C1 segment of cervical spinal cord (tissue), 14 donors: Measurements from ENCODE around the gene KIAA1217.

ENCODE experiments used
- DNase-seq, 14 donors: peaks; one replicate each; lab custom pipeline; 2025; lab: John Stamatoyannopoulos, UW

KIAA1217 gene

DNA sequence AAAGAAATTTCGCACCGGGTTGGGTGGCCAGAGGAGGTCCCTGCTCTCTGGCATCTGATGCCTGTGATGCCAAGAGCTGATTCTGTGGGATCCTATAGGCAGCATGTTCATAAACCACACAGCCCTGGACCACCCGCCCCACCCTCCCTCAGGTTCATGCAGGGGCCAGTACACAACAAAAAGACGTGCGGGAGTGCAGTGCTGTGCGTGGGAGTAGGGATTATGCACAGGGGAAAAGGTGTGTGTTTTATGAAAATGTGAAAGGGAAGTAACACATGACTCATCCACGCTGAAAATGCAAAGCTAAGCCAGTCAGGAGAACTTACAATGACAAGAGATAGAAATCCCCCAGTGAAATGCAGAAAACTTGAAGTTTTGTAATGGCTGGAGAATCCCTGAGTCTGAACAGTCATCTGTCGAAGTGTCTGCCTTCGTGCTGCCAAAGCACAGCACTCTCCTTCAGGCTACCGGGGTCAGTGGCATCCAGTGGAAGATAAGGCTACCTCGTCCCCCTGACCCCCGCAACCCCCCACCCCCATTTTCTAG lies 1.1 kb downstream of the KIAA1217 start:
- no peak for DNase-seq

DNA sequence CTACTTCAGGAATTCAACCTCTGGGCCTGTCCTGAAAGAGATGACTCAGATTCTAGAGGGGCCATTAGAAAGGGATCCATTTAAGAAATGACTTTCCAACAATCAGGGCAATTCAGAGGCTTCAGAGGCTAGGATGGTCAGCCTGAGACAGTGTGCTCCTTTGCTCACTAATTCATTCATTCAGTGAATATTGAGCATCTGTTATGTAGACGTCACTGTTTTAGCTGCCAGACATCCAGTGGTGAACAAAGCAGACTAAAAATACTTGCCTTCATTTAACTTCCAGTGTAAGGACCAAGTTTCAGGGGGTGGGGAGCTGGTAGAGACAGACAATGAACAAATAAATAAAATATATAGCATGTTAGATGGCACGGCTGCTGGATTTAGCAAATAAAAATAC lies 1.6 kb downstream of the KIAA1217 start:
- no peak for DNase-seq

DNA sequence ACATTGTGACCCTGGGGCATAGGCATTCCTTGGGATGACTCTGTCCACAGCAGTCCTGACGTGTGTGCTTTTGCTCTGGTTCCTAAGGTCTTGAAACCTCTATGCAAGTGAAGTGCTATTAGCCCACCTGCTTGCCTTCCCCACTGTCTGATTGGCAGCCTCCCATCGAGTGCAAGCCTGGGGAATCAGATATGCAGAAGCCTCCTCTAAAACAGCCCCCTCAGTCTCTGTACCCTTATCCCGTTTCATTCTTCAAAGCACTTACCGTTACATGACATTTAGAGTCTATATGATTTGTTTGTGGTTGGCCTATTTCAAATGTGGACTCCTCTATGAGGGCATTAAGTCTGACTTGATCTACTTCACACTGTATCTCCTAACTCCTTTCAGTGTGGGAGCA lies 4.3 kb downstream of the KIAA1217 start:
- DNase-seq = no peak

DNA sequence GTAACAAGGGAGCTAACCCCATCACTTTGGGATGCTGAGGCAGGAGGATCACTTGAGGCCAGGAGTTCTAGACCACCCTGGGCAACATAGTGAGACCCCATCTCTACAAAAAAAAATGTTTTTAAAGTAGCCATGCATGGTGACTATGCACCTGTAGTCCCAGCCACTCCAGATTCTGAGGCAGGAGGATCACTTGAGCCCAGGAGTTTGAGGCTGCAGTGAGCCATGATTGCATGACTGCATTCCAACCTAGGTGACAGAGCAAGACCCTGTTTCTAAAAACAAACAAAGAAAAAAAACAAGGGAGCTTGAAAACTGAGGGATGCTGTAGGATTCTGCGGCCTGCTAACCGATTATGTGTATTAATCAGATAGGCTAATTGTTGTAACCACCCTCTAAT lies 4.9 kb downstream of the KIAA1217 start:
- DNase-seq = no peak

DNA sequence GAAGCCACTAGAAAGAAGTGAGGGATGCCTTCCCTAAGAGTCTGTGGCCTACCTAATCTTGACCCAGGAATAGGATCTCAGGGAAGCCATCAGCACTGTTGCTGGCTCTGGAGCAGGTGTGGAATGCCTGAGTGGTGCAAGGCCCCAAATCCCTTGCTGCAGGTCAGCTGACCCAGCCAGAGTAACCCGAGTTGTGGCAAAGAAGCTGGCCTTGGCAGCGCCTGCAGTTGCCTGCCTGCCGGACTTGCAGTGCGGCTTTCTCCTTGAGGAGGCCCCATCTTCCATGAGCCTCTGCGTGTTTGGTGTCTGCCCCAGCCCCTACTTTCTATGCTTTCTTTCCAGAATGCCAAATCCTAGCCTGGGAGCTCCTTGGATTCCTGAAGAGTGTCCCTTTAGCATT lies 5.8 kb downstream of the KIAA1217 start:
- no peak for DNase-seq

DNA sequence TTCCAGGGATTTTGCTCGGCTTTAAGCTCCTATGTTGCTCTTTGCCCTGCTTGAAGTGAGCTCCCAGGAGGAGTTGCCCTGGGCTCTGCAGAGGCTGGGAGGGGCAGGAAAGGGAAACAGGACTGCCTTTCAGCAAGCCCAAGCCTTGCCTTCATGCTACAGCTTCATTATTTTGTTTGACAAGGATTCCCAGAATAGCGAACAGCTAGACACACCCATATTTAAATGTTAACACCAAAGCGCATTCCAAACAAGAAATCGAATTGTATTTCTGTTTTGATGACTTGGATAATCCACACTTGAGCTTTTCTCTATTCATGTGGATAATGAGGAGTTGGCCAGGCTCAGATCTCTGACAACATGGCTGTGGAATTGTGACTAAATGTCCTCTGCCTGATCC lies 6.3 kb downstream of the KIAA1217 start:
- DNase-seq = no peak

DNA sequence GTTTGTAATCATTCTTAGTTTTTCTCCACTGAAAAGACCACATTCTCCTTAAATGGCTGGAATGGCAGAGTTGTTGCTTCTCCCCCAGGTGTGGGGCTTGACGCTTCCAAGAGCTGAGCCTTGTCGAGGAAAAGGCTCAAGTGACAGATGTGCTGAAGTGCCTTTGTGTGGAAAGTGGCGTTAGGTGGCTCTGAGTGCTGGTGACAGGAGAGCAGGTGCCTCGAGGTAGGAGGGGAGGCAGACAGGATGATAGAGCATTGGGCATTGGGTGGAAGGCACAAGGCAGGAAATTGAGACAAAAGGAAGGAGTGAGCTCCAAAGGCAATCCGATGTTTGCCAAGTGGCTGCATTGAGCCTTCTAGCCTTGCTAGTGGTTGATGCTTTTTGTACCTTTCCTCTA lies 6.7 kb downstream of the KIAA1217 start:
- DNase-seq = no peak

DNA sequence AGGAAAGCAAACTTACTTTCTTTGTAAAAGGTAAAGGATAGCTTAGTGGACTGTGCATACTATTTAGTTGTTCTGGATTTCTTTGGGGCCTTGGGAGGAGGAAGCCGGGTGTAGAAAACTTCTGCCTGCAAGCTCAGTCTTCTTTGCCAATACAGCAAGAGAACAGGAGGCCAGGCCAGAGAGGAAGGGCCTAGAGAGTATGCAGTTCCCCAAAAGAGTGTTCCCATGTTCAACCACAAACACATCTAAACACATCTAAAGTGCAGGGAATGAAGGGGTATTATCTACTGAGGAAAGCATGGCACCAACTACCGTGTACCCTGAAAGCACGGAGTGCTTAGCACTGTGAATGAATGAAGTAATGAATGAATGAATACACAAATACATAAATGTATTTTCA lies 11.0 kb downstream of the KIAA1217 start:
- no peak for DNase-seq

DNA sequence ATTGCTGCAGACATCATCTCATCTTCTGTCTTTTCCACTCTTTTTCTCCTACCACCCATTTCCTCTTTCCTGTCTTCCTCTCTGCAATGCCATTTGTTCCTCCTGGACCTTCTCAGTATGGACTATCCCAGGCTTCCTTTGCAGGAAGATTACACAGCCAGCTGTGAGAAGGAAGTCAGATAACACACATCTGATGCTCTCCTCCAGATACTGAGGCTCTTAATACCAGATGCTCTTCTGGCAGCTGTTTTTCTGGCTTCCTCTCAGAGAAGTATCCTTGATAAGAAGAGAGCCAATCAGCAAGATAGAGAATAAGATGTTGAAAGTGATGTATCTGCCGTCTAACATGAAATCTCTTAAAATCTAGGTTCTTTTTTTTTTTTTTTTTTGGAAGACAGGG lies 14.4 kb downstream of the KIAA1217 start:
- no peak for DNase-seq

DNA sequence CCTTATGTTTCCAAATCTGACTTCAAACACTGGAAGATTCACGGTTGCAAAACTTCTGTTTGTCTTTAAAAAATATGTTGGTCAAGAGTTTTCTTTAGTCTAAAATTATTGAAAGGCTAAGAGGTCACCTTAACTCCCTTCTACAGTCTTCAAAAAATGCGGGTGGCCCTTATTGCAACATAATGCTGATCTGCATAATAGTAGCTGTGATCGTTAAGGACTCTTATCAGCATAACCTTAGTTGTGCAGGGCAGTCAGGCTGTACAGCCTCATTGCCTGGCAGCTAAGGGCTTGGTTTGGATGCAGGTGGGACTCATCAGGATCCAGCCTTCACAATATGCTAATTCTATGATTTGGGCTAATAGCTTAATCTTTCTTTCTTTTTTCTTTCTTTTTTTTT lies 15.0 kb downstream of the KIAA1217 start:
- no peak for DNase-seq

DNA sequence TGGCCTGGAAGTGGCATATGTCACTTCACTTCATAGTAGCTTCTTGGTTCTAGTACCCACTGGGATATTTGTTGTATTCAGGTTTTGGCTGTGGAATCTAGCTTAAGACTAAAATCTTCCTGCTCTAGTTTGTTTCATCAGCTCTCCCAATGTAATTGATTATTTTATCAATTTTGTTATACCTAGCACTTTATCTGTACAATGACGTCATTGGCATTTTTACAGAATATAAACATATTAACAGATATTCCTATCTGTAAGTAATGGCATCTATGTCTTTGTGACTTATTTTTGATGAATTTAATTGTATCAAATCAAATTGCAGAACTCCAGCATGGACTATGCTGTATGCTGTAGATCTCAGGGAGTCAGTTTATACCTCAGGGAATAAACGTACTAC lies 19.7 kb downstream of the KIAA1217 start:
- no peak for DNase-seq

DNA sequence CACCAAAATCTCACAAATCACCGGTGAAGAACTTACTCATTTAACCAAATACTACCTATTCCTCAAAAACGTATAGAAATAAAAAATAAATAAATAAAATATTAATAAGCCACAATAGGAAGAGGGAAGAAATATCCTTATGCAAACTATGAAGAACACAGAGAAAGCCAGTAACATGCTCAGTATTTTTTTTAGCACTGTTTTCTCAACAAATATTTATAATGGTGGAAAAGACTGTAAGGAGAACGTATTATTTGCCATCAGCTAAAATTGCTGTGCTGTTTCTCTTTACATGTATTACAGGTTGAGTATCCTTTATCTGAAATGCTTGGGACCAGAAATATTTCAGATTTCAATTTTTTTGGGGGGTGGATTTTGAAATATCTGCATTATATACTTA lies 21.0 kb downstream of the KIAA1217 start:
- no peak for DNase-seq

DNA sequence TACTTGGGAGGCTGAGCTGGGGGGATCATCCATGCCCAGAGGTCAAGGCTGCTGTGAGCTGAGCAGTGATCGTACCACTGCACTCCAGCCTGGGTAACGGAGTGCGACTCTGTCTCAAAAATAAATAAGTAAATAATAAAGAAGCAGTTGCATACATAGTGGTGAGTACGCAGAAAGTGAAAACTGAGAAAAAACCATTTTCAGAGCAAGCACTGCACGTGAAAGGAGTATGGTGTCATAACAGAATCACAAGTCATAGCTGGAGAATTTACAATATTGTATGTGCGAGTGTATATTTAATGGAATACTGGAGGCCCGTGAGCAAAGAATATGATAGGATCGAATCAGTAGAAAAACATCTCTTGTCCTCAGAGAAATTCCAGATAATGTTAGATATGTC lies 22.3 kb downstream of the KIAA1217 start:
- DNase-seq = no peak

DNA sequence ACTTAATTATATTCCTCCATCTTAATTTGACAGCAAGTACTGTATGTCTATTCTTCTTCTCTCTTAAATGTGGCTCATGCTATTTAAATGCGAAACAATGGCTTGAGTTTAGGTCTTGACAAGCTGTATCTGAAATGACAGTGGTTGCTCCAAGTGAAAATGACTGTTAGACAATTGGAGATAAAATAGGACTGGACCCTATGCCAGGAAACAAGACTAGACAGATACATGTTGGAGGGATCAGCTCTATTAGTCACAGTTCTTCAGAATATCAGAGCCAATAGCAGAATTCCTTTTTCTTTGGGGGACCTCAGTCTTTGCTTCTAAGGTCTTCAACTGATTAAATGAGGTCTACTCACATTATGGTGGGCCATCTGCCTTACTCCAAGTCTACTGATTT lies 25.8 kb downstream of the KIAA1217 start:
- DNase-seq = no peak

DNA sequence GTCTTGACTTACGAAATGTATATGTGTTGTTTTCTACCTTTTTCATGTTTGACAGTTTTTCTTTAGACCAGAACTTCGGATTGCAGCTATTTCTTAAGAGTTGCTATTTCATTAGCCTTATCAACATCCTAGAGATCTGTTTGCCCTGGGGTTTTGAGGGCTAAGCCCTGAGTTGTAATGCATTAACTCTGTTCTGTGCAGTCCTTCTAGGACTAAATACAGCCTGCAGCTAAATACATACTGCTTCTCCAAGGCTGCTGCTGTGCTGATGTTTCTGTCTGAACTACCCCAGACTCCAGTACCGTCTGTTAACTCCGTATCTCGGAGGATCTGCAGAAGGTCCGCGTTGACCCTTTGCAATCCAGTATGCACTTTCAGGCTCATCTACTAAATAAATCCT lies 26.5 kb downstream of the KIAA1217 start:
- no peak for DNase-seq

DNA sequence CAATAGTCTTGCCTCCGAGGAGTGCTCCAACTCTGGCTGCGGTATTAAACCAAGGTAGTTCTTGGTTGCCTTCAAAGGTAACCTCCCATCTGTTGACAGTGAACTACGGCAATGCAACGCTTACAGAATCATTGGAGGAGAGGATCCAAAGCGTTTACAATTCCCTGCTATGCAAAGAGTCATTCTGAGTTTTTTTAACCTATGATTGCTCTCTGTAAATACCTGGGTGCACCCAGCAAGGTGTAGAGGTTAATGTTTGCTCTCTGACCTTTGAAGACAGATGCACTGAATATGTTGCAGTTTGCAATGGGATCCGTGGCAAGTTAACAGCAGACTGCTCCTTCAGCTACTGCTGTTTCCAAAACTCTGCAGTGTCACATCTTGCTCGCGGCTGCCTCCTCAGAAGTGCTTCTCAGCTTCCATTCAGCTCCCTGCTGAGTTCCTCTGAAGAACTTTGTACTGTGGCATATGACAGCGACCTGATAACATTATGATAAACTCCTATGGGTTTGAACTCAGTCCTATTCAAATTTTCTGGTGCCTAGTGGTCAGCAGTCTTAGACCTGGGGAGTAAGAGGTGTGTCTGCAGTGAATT lies 29.0 kb downstream of the KIAA1217 start:
- no peak for DNase-seq

DNA sequence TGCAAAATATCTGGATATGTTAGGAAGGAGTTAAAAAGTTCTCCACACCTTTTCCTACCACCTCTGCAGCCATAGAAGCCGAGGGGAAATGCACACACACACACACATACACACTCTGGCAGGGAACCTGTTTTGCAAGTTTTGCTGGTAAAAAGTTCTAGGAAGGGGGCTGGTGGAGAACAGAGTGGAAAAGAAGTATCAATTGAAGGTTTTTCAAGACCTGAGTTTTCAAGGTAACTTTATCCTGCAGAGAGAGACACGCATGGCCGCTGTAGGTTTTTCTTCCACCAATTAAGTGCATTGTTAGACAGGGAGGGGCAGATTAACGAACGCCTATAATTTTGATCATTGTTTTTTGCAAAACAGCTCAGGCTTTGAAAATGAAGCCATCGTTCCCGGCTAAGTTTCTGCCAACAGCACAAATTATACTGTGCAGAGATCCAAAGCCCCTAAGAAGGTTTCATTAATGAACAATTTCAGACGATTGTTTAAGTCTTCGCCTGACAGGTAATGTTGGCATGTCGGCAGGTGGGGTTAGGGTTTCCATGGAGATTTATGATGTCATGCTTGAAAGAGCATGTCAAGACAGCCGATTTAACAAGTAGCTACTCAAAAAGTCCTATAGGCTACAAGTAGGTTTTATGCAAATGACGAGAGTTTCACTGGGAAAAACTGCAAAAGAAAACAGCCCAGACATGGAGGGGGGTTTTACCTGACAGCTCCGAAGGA lies 29.7 kb downstream of the KIAA1217 start:
- DNase-seq = no peak

DNA sequence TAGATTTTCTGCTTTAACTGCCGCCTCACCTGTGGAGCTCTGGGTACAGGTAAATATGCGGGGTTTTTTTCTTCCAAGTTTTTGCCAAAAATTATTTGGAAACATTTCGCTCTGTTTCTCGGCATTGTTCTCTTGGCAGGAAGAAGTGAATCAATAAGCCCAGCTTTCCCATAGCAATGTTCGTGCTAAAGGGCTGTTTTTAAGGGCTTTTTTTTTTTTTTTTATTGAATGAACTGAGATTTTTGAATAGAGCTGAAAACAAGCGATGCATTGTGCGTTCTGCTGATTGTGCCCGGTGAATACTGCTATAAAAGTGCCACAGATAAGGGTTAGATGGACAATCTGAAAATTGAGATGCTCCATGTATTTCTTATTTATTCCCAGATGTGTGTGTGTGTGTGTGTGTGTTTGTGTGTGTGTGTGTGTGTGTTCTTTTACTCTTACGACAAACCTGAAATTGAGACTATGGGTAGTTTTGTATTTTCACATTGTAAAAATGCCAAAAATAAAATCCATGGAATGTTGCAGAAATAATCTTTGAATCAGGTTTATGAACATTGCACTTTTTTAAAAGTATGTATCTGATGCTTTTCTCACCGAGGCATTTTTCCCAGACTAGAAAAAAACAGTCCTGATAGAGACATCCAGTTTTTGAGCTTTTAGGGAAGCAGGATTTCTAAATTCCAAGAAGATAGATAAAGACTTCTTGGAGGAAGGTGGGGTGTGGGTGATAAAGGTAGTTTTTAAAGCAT lies 30.5 kb downstream of the KIAA1217 start:
- no peak for DNase-seq

DNA sequence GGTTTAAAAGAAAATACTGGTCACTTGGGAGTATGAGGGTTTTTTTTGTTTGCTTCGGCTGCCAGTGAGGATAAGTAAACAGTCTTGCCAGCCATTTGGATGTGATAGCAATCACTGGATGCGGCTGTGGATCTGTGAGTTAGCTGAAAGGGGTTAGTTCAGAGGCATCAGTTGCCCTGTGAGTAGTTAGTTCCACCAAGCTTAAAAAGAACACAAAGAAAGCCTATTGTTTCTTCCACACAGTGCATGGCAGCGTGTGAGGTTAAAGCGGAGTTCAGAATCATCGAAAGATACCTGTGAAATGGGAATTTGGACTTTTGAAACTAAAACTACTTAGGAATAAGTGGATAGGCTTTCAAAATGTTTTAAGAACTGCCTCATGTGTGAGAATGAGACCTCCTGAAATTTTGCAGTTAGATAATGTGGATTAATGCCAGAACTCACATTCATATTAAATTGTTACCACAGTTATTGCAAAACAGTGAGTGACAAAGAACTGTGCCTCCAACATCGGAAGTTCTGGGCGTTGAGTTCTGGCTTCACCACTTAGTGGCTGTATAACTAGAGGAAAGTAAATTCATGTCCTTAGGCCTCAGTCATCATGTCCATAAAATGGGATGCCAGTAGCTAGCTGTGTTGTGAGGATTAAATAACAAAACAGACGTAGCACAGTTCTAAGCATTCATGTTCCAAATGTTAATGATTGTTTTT lies 31.3 kb downstream of the KIAA1217 start:
- DNase-seq = no peak

DNA sequence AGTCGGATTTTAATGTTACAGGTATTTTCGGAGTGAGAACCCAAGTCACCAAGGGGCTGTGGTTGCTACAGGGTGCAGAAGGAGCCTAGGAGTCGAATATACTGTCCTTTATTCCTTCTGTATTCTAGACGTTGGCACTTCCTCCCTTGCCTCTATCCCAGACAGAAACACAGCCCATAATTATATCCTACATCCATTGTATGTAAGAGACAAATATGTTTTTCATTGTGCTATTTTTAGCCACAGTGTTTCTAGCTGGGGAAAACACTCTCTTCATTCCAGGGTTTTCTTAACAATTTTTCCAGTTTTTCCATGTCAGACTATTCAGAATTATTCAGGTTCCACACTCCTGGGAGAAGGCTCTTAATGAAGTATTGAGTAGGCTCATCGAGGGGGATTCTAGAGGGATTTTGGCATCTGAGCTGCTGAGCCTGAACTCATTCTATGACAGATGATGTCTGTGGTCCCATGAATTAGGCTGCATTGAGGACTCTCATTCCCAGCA lies 32.6 kb downstream of the KIAA1217 start:
- DNase-seq = no peak

DNA sequence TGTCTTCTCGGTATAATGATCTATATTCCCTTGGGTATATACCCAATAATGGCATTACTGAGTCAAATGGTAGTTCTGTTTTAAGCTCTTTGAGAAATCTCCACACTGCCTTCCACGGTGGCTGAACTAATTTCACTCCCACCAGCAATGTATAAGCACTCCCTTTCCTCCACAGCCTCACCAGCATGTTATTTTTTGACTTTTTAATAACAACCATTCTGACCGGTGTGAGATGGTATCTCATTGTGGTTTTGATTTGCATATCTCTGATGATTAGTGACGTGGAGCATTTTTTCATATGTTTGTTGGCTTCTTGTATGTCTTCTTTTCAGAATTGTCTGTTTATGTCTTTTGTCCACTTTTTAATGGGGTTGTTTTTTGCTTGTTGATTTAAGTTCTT lies 33.6 kb downstream of the KIAA1217 start:
- DNase-seq = no peak

DNA sequence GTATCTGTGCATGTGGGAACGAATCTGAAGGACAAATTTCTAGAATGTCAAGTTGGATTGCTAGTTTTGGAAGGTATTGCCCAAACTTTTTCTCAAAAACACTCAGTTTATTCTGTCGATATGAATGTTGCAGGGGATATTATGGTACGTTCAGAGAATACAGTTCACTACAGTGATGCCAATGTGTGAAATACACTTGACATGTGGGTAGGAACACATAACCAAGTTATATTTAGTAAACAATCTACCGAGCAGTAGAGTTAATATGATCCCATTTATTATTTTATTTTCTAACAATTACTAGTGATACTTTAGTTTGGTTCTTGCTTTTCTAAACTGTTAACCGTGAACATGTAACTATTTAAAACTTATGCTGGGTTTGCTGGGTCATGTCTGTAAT lies 37.4 kb downstream of the KIAA1217 start:
- no peak for DNase-seq
